Activated naive CD4-positive, alpha-beta T cell (primary cell): ENCODE data around the gene MS4A1.
"Not testable (repeated sequence)": the region's sequence is repeated elsewhere in the genome, so short reads cannot be mapped to it uniquely, and the experiment has no call there.

Source experiments
- DNase-seq, 4 experiments: peaks; one replicate each; lab custom pipeline; 2025; lab: John Stamatoyannopoulos, UW

Gene MS4A1

DNA sequence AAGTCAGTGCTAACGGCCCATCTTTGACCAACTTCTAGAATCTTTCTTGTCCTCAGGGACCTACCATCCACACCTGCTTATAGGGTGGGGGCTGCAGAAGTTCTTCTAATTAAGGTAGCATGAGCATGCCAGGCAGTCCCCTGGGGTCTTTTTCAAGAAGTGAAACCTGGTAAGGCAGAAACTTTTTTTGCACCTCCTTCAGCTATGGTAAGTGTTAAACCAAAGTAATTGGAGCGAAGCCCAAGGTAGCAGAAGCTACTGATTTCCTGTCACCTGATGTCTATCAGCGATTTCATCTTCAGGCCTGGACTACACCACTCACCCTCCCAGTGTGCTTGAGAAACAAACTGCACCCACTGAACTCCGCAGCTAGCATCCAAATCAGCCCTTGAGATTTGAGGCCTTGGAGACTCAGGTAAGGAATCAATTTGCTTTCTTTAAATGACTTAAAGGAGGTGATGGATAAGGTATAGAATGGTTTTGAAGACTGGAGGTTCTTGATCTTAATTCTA lies at the start of gene MS4A1:
TSS of gene MS4A1 (plus strand) at position 317 of the 512 bp plus-strand sequence. CDS start 6,528 bp downstream, outside the sequence.
- DNase-seq, result no peak

DNA sequence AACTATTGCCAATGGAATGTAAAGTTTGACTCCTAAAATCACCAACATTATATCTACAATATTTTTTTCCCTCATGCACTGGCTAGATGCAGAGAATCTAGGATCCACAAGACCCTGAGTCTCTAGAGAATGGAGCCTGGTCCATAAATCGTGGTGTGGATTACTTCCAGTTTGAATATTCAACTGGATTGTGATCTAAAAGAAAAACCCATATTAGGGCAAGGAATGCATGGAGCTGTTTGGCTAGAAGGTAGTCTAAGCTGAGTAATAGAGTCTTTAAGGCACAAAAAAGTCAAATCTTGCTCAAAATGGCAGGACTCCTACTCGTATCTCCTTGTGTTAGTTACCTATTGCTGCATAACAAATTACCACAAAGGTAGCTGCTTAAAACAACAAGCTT lies 35.6 kb upstream of the MS4A1 start:
- DNase-seq, result no peak

DNA sequence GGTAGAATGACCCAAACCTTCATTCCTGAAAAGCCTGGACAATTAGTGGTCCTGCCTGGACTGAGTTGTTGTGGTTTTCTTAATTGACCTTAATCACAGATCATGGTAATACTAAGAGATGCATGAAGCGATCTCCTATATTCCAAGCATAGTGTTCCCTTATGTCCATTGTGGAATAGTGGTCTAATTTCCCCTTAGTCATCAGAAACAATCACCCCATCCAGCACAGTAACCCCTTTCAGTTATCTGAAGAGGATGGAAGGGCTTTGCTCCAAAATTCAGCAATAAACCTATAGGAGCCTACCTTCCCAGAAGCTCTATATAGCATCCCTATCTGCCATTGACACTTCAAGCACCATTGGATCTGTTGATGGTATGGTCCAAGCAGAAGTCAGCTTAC lies 33.0 kb upstream of the MS4A1 start:
- no peak for DNase-seq

DNA sequence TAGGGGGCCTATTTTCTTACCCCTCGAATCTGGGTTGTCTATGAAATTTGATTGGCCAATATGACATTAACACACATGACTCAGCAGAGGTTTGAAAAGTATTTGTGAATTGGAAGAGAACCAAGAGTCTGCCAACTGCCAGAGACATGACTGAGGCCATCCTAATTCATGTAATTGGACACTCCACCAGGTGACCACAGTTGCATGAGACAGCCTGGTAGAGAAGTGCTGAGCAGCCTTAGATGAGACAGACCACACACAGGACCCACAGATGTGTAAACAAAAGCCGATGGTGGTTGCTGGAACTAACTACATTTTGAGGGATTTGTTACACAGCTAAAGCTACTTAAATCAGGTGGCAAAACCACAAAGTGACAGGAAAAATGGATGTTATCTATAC lies 27.1 kb upstream of the MS4A1 start:
- no peak for DNase-seq

DNA sequence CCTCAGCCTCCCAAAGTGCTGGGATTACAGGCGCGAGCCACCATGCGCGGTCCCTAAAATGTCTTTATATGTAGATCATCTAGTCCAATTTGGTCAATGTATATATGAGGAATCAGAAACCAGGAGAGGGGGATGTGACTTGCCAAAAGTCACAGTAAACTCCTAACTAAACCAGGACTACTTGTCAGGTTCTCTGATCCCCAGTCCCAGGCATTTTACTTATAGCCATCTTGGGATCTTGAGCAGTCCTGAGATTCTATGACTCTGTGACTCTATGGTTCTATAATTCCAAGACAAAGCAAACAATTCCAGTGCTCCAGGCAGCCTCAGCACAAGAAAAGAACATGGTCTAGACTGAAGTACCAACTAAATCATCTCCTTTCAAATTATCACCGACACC lies 26.4 kb upstream of the MS4A1 start, which contains the start of gene MS4A5:
TSS of gene MS4A5 (plus strand) at position 301 of the 400 bp plus-strand sequence. CDS start 103 bp downstream, outside the sequence.
- no peak for DNase-seq

DNA sequence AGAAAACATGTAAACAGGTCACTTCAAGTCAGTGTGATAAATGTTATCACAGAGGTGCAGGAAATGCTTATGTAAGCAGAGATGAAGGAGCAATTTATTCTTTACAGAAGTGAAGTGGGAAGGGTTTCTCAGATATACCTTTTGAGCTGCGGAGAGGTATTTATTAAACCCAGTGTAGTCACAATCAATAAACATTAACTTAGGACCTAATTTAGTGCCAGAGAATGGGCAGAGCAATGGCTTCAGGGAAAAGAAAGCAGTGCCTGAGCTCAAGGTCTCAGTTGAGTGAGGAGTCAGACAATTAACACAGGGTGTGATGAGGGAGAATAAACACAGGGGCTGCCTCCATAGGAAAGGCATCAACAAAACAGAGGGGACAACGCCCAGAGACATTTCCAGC lies 24.4 kb upstream of the MS4A1 start:
- DNase-seq, result no peak

DNA sequence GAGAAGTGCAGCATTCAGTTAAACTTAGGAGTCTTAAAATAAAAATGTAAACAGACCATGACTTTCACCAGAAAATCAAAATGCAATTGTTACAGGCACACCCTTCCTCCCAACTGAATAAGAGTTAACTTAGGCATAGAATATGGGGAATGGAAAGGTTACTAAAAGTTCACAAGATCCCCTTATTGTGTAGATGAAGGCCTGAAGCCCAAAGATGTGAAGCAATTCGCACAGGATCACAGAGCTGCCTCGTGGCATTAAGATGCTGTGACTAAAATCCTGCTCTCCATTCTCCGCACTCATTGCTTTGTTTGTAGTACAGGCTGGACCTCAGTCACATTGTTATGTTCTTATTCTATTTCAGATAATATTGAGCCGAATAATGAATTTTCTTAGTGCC lies 22.2 kb upstream of the MS4A1 start:
- DNase-seq, result no peak

DNA sequence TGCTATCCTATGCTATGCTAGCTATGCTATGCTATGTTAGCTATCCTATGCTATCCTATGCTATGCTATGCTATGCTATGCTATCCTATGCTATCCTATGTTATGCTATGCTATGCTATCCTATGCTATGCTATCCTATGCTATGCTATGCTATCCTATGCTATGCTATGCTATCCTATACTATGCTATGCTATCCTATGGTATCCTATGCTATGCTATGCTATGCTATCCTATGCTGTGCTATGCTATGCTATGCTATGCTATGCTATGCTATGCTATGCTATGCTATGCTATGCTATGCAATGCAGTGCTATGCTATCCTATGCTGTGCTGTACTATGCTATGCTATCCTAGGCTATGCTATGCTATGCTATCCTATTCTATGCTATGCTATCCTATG lies 8.6 kb upstream of the MS4A1 start:
- no peak for DNase-seq

DNA sequence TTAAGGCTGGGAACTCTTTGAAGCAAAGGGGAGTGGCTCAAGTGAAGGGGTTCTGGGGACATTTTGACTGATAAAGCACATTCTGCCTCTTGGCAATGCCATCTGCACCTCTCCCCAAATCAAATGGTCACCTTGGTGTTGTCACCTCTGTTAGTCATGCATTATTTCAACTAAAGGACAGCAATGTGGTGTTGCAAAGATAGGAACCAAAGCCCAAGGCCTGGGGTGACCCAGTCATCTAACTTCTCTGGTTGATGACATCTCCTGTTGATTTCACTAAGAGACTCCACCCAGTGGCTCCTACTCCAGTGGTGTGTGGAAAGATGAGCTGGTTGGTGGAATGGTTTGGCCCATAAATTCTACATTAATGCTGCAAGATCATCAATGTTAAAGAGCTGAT lies 7.8 kb upstream of the MS4A1 start:
- DNase-seq, result no peak

DNA sequence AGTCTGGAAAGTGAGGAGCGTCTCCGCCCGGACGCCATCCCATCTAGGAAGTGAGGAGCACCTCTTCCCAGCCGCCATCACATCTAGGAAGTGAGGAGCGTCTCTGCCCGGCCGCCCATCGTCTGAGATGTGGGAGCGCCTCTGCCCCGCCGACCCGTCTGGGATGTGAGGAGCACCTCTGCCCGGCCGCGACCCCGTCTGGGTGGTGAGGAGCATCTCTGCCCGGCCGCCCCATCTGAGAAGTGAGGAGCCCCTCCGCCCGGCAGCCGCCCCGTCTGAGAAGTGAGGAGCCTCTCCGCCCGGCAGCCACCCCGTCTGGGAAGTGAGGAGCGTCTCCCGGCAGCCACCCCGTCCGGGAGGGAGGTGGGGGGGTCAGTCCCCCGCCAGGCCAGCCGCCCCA lies 4.5 kb upstream of the MS4A1 start:
- DNase-seq, result not testable (repeated sequence)

DNA sequence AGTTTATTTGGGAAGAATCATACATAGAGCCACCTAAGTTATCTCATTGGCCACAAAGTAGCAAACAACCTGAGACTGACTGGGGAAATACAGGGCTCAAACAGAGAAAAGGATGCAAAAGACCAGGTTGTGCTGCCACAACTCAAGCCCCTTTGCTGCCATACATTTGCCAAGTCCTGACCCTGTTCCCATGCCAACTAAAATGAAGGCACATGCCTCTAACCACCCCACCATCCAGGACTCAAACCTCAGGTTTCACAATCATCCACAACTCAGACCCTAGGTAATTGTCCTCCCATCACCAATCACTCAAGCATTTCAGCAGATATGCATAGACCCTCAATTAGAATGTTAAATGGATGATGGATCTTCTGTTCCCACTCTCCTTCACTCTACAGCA lies 1.4 kb upstream of the MS4A1 start:
- DNase-seq, result no peak

DNA sequence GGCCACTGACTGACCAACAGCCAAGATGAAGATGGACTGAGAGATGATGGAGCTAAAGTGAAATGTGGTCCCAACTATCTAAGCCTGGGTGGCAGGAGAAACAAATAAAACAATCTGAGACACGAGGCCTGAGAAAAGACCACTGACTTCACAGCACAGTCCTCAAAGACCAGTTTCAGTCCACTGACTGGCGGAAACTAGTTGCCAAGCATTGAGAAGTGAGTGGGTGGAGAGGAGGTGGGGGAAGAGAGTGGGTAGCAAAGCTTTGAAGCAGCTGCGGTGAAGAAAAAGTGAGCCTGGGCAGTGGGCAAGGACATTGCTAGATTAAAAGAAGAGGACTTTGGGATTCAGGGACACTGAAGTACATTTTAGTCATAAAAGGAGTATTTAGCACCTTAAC lies 1.9 kb downstream of the MS4A1 start:
- no peak for DNase-seq

DNA sequence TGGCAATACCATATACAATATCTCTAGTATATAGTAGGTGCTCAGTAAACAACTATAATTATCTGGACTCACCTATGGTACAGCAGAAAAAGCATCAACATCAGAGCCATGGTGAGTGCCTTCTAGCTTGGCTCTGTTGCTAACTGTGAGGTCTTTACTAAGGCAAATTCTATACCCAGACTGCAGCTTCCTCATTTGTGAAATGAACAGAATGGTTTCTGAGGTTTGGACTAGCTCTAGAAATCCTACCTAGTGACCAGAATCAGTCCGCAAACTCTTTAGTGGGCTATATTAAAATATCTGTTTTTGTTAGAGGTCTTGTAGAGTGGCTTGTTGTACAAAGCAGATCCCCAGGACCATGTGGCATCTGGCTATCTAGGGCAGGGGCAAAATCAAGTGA lies 3.7 kb downstream of the MS4A1 start:
- DNase-seq, result no peak

DNA sequence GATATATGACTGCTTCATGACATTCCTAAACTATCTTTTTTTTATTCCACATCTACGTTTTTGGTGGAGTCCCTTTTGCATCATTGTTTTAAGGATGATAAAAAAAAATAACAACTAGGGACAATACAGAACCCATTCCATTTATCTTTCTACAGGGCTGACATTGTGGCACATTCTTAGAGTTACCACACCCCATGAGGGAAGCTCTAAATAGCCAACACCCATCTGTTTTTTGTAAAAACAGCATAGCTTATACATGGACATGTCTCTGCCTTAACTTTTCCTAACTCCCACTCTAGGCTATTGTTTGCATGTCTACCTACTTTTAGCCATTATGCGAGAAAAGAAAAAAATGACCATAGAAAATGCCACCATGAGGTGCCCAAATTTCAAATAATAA lies 13.2 kb downstream of the MS4A1 start:
- no peak for DNase-seq

DNA sequence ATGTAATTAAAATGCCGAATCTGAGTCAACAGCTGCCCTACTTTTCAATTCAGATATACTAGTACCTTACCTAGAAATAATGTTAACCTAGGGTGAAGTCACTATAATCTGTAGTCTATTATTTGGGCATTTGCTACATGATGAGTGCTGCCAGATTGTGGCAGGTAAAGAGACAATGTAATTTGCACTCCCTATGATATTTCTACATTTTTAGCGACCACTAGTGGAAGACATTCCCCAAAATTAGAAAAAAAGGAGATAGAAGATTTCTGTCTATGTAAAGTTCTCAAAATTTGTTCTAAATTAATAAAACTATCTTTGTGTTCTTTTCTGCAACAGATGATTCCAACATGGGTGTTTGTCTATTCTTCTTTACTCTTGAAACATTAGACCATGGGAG lies 14.1 kb downstream of the MS4A1 start:
- no peak for DNase-seq

DNA sequence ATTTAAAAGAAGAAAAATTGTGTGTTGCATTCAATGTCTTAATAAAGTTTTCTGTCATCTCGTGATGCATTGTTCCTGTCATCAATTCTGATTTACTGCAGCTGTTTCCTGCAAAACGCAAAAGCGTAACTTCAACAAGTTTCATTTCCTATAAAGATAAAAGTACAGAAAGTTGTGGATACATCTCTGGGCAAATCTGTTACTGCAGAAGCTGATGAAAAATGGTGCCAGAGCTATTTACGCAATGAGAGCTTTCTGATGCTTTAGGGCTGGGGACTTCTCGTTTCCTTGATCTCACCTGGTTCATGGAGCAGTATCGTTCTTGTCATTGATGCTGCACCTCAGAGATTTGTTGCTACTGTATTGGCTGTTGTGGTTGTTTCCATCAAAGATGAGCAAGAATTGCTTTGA lies 21.4 kb downstream of the MS4A1 start:
- no peak for DNase-seq

DNA sequence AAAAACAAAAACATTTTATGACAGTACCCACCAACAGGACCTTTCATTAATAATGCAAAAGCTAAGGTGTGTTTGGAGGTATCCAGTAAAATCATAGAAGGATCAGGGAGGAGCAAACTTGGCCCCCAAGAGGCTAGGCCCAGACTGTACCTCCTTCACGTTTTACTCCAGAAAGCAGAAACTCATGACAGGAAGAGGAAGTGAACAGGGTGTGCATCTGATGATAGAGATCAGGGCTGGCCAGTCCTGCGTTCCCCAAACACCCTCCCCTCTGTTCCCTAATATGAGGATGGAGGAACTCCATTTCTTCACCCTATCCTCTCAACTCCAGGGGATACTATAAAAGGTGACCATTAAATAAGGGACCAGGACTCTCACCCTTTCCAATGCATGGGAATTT lies 26.7 kb downstream of the MS4A1 start:
- no peak for DNase-seq

DNA sequence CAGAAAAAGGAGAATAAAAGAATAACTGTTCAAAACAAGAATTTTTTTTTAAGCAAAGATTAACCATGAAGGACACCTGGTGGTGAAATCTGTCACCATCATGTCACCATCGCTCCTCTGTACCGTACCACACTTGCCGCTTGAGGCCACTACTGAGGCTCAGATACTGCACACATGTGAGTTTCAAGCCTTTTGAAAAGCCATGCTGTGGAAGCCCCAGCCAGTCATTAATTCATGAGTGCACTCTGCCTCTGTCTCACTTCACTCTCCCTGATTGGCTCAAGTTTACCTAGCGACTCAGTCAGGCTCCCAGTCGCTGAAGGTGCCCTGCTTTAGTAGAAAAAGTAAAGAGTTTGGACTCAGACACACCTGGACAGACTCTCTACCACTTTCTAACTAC lies 30.3 kb downstream of the MS4A1 start:
- no peak for DNase-seq

DNA sequence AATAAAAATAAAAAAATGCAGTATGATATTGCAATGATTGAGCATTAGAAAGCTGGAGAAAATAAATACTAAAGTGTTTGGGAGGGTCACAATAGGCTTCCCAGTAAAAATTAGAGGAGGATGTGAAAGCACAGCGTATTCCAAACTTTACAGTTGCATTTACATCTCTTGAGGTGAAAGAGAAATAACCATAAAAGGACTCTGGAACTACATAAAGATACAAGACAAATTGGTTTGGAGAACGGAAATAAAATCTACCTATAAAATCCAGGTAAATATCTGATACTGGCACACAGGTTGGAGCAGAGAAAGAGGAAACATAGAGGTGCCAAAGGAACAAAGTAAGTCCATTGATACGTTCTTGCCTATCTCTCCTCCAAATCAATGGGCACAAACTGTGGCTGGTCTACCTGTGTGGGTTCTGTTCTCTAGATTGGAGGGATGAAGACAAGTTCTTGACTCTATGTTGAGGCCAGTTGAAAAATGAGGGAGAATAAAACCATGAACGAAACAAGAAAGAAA lies 36.9 kb downstream of the MS4A1 start, which contains the start of gene MS4A12:
TSS of gene MS4A12 (plus strand) at position 291 of the 522 bp plus-strand sequence. CDS start 4,541 bp downstream, outside the sequence.
- DNase-seq, result no peak

DNA sequence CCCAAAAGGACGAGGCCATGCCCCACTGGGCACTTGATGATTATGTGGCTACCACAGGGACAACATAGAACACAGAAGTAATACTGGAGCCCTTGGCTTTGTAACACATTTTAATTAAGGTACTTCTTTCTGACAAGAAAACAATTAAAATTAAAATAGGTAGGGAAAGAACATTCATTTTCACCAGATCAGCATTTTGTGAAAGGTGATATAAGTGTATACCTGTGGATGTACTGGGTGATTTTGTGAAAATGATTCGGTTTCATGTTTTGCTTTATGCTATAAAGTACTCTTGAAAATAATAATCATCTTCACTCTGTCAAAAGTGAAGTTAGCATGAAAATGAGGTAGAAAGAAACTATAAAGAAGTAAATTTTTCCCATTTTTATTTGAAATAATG lies 37.8 kb downstream of the MS4A1 start:
- DNase-seq, result no peak

DNA sequence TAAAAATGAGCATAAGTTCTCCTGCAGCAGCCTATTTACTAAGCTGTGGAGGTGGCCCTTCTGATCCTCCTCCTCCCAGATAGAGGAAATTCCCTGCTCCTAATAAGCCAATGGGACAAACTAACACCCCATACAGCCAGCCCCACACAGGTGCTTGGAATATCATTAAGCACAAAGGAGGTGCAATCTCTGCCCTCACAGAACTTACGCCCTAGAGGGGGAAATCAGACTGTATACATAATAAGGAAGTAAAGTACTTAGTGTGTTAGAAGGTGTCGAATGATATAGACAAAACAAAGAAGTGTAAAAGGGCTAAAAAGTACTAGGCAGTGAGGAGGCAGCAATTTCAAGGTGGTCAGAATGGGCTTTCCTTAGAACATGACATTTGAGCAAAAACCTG lies 42.8 kb downstream of the MS4A1 start:
- DNase-seq, result no peak

DNA sequence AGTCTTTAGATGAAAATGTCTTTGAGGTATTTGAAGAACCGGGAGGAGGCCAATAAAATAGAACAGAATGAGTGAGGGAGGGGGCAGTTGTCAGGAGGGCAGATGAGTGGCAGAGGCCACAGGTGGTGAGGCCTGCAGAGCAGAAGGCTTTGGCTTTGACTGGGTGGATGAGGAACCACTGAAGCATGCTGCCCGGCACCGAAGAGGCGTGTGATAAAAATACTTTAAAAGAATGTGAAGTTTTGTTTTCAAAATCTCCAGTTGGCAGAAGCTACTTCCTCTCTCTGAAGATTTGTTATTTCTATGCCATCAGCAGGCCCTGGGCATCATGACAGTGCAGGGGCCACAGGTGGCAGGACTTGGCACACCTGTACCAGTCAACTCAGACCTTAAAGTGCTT lies 43.2 kb downstream of the MS4A1 start:
- no peak for DNase-seq

DNA sequence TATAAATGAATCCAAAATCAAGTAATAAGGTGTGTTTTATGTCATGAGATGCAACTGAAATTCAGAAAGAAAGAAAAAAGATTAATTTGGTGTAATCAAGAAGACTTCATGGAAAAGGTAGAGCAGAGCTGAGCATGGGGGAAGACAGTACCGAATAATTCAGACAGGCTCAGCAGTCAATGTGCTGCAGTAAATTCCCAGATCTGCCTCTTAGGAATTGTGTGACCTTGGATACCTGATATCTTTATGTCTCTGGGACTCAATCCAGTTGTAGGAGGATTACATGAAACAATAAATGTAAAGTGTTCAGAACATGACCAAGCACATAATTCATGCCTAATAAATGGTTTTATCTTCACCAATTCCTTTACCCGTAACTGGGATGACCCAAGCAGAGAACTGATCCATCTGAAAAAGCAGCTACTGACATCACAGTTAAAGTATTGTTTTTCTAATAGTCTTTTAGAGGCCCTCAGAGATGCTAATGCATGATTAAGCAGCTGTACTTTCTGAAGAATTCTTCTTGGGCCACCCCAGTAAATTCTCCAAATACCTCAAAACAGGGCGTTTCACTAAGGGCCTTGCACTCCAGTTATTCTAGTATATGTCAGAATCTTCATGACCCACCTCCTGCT lies 44.7 kb downstream of the MS4A1 start:
- DNase-seq, result no peak

DNA sequence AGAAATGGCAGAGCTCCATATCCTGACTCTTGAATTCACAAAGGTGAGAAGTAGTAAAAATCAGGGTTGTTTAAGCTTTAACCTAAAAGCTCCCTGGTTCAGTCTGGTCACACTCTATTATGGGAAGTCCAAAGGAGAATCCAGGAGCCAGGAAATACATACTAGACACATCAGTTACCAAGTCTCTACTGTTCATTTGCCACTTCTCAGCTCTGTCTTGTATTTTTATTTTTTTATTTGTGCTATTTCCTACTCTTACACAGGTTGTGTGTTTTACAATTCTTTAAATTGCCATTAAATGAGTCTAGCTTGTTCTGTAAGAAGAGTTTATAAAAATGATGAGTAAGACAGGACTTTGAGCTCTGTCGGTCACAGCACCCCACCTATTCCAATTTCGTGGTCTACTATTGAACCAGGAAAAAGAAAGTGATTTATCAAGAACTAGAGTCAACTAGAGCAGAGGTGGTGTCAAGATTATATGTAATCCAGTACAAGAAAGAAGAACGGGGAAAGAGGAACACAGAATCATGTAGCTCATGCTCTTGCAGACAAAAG lies 46.7 kb downstream of the MS4A1 start:
- no peak for DNase-seq
